Fibroblast of upper back skin (primary cell): ENCODE measurements around the gene CREG2.

ENCODE experiments used
- DNase-seq: peaks from one replicate; pipeline ENCODE4 v3.0.0-alpha.2; 2013

Gene CREG2

GRCh38 chr2:101408925-101409324, 21.6 kb upstream of the CREG2 start:
- no peak for DNase-seq

DNA sequence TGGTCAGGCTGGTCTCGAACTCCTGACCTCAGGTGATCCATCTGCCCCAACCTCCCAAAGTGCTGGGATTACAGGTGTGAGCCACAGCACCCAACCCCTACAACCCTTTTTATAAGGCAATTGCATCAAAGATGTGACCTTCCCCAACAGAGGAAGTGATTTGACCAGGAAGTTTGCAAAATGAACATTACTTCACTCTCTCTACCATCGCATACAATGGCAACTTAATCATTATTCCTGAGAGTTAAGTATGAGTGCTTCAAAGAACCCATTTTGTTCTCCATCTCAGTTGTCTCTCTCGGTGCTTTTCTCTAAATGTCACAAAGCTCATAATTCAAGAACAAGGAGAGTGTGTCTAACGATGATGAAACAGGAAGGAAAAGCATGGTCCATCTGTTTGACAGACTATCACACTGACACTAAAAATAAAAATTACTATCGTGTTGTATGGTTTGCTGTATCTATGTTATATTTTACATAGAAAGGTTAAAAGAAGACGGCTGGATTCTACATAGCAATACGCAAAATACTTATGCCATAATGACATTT, 18.1 kb upstream of the CREG2 start:
- DNase-seq, result no peak

- DNase-seq, result no peak
These were observed 16.4 kb upstream of the CREG2 start for GRCh38 chr2:101403745-101404144.

DNA sequence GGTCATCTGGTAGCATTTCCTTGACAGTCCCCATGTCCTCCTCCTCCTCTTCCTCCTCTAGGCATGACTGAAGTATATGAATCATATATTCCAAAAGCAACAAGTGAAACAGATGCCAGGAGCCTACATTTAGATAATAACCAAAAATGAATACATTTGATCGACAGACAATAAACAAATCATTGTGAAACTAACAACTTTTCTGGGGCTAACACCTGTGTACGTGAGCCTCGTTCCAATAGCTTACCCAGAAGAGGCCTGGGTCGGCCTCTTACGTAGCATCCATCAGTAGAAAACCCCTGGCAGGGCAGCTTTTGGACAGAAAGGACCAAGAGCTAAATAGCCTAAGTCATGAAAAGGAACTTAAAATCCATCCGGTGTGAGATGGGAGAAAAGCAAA, 15.3 kb upstream of the CREG2 start:
- DNase-seq, result no peak

- no peak for DNase-seq
These were observed 14.6 kb upstream of the CREG2 start for GRCh38 chr2:101401906-101402305.

DNA sequence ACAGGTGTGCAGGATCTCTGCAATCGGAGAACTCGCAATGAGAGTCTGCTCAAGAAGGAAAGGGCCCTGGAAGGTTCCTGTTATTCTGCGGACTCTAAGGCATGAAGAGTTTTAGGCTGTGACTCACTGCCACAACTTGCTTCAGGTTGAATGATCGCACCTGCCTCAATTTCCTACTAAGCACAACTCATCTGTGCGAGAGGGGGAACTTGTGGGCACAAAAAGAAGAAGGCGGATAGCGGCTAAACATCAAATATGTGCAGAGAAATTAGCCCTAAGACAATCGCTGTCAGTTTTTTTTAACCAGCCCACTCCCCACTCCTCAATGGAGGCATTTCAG, 14.0 kb upstream of the CREG2 start:
- no peak for DNase-seq

DNA sequence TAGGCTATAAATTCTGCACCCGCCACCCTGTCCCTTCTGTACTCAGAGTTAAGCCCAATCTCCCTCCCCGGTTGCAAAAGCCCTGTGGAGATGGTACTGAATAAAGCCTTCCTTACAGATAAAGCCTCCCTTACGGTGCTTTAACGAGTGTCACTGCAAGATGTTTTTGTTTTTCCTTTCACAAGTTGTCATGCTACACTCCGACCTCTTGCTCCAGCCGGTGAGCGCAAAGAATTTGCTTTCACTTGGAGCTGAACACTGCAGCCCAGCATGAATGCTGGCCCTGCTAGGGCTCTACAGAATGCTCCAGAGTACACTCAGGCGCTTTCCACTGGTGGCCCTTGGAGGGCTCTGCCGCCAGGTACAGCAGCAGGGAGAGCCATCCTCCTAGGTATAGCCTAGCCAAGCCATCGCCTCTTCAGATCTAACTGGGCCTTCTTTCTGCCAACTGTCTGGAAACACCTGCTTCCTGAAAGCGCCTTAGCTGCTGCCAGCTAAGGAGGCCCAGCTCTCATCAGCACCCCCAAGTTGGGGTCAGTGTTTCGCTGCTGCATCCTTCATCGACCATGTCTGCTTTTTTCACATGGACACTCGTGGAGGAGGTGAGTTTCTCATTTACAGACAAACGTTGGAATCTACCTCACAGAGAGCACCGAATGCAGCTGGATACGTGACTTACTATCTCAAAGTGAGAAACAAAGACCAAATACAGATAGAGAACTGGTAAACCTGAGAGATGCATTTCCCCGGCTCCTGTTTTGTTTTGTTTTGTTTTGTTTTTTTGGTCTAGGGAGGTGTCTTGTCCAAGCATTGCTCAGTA, 13.4 kb upstream of the CREG2 start:
- no peak for DNase-seq

DNA sequence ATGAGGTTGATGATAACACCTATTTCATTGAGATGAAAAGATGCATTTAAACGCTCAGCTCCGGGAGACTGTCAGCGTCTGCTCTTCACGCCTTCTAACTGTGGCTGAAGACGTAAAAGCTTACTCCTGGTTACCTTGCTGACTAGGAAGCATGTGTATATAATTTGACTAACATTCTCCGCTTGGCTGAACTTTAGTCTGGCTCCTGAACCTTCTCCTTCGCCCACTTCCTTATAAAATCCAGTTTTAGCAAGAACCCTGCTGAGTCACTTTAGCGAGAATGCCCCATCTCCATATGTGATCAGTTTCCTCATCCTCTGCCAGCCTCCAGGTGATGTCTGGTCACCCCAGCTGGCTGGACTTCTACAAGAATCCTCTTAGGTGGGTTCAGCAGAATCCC, 12.7 kb upstream of the CREG2 start:
- DNase-seq, result no peak

DNA sequence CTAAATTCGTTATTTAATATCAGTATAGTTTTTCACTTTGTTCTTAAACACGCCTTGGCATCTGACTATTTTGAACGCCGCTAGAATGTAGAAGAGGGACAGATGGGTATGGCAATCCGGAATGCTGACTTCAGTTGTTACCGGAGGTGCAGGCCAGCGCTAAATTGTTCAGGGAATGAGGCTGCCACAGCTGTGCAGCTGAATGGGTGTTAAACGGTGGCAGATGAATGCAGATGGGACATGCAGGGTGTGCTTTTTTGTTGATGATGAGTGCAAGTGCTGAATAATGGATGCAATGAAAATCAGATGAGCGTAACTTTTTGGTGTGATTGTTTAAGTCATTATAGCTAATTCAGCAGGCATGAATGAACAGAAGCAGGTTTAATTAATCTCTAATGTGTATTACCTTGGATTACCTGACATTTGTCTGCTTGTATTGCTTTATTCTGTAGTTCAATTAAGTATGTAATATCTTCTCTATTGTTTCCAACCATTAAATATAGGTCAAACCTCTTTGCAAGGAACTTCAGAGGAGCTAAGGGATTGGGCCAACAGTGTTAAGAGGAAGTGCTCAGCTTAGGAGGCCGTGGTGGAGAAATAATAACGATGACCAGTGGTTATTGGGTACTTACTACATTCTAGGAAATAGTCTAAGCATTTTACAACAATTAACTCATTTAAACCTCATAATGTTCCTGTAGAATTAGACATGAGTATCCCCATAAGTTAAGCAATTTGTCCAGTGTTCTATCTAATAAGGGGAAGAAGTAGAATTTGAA, 11.9 kb upstream of the CREG2 start:
- DNase-seq, result no peak

DNA sequence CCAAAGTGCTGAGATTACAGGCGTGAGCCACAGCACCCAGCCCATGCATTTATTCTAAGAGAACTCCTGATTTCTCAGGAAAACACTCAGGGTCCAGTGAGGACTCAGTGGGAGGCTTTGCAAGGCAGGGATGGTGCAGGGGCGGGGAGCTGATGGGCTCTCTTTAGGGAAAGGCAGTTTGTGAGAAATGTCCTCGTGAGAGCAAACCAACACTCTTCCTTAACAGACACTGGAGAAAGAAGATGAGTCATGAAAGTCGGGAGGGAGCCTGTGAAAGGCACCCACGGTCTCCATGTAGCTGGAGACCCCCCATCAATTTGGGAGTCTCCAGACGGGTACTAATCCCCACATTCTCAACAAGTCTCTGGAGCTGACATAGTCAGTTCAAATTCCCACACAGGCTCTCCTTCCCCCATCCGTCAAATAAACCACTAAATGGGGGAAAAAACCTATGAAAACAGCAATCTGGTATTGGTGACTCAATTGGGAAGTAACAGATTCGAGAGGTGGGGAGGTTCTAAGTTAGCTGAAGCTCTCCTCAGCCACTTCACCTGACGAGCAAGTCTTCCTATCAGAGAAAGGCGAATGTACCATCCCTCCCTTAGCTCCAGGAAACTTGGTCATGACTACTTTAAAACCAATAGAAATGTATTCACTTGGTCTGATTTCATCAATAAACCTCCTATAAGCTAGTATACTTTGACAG, 11.0 kb upstream of the CREG2 start:
- DNase-seq, result peak; percentile 74

GRCh38 chr2:101396316-101396717, 9.0 kb upstream of the CREG2 start:
- peak; percentile 94 for DNase-seq

DNA sequence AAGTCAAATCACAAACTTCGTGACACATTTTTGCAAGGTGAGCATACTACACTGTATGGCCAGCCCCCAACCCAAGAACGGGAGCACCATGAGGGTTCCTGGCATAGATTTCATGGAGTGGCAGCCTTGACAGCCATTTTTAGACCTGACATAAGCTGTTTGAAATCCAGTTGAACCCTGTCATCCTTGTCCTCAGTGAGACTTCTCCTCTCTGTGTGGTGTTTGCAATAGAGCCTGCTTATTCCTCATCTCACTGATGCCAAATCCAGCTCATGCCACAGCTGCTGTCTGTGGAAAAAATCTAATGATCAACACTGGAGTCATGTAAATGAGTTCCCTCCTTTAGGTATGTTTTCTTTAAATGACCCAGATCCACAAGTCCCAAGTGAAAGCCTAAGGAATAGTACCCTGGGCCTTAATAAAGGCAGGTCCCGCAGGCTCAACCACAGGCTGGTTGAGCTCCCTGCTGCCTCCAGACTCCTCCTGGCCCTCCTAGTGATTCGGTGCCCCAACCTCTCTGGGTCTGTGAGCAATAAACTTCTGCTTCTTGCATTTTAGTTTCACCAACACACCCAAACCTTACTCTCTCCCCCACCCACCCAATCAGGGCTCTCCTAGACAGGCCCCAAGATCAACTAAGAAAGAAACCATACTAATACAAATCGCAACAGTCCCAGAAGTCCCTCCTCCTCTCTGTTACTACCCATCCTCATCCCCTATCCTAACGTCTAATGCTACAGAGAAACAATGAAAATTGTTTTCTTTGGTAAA, 8.4 kb upstream of the CREG2 start:
- DNase-seq, result peak; percentile 14

- peak; percentile 62 for DNase-seq
These were observed 929 bp upstream of the CREG2 start for GRCh38 chr2:101388232-101388631.

GRCh38 chr2:101386599-101387150, 628 bp downstream of the CREG2 start:
- no peak for DNase-seq

GRCh38 chr2:101383016-101383541, 4.2 kb downstream of the CREG2 start:
- no peak for DNase-seq

GRCh38 chr2:101382442-101382841, 4.9 kb downstream of the CREG2 start:
- no peak for DNase-seq

DNA sequence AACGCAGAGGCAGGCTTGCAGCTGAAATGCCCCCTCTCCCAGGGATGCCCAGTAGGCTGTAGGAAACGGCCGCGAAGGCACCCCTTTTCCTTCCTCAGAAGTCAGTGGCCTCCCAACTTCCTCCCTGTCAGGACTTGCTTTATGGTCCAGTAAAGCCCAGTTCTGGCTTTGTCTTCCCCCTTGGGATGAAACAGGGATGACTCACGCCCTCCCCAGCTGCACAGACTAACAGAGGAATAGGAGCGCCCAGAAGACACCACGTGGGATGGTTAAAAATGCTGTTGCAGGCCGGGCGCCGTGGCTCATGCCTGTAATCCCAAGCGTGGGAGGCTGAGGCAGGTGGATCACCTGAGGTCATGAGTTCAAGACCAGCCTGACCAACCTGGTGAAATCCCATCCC, 6.9 kb downstream of the CREG2 start:
- peak; percentile 56 for DNase-seq

- DNase-seq, result no peak
These were observed 8.2 kb downstream of the CREG2 start for GRCh38 chr2:101379091-101379490.

DNA sequence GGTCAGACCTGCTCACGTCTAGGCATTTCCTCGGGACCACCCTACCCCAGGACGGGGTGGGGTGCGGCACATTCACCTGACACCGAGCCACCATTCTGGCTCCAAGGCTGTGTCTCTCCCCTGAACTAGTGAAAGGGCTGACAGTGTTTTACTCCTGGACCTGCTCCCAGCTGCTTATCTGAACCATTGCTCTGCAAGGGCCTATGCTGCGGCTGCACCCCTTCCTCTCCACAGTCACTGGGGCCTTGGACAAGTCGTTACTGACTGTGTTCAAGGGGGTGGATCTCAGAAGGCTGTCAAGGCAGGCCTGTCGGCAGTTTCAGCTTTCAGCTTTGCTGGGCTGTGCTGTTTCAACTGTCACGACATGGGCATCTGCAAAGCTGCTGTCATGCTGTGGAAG, 11.7 kb downstream of the CREG2 start:
- no peak for DNase-seq

- DNase-seq, result no peak
These were observed 12.3 kb downstream of the CREG2 start for GRCh38 chr2:101374821-101375561.

DNA sequence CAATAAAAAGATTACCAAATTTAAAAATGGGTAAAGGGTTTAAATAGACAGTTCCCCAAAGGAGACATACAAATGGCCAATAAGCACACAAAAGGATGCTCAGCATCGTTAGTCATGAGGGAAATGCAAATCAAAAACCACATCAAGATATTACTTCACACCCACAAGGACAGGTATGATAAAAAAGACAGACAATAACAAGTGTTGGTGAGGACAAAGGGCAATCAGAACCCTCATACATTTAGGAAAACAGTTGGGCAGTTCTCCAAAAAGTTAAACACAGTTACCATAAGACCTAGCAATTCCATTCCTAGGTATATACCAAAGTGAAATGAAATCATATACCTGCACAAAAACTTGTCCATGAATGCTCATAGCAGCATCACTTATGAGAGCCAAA, 14.5 kb downstream of the CREG2 start:
- no peak for DNase-seq
